Stimulated activated naive B cell treated with anti-CD40 and anti-IgM and Interleukin-4, amounts not matched to agents 10 μg/mL and 1 μg/mL and 100 μg/mL, for 72 hours (primary cell): ENCODE measurements around the gene STIP1.

ENCODE experiments used
- ATAC-seq, 2 donors: fragments of 150-1000 bp; cut with Tn5 transposase; replicated peaks; 2 replicates each; pipeline ENCODE4 v1.10.0; 2021; ENCODE audit warnings: moderate library complexity in 1 of 2
- DNase-seq: peaks from one replicate; pipeline ENCODE4 v3.0.0; 2021
- H3K27ac Mint-ChIP-seq: one replicate; pipeline ENCODE4 v1.8.0; 2022; ENCODE audit warnings: mild to moderate bottlenecking, mixed read lengths
- H3K27me3 Mint-ChIP-seq, 2 donors: one replicate each; pipeline ENCODE4 v1.8.0; 2022; ENCODE audit warnings: mixed read lengths in 2 of 2
- H3K36me3 Mint-ChIP-seq, 2 donors: one replicate each; pipeline ENCODE4 v1.8.0; 2022; ENCODE audit warnings: mixed read lengths in 2 of 2, mild to moderate bottlenecking in 1 of 2
- H3K4me1 Mint-ChIP-seq, 2 donors: one replicate each; pipeline ENCODE4 v1.8.0; 2022; ENCODE audit warnings: mixed read lengths in 2 of 2, mild to moderate bottlenecking in 1 of 2
- H3K4me3 Mint-ChIP-seq, 2 donors: one replicate each; pipeline ENCODE4 v1.8.0; 2022; ENCODE audit warnings: mild to moderate bottlenecking in 2 of 2, mixed read lengths in 2 of 2, moderate library complexity in 1 of 2
- H3K9me3 Mint-ChIP-seq, 2 donors: one replicate each; pipeline ENCODE4 v1.8.0; 2022; ENCODE audit warnings: mixed read lengths in 2 of 2, mild to moderate bottlenecking in 1 of 2

The STIP1 gene

GRCh38 chr11:64227405-64227956 lies 41.5 kb downstream of the STIP1 start:
- Mint-ChIP-seq H3K4me3 (peak overlapping the region; percentile 92 to 95), H3K27me3 (no peaks in the 10 kb centered on the region), H3K4me1 (peaks cover 43 to 77% of the 10 kb centered on the region in 2 donors), H3K36me3 (peaks cover 30 to 35% of the 10 kb centered on the region in 2 donors), H3K27ac (peak overlapping the region; percentile 95), H3K9me3 (no peaks in the 10 kb centered on the region)
- ATAC-seq (no peak), DNase-seq (no peak)

GRCh38 chr11:64229090-64229743 lies 43.2 kb downstream of the STIP1 start:
- Mint-ChIP-seq H3K9me3 (no peaks in the 10 kb centered on the region), H3K27me3 (no peaks in the 10 kb centered on the region), H3K27ac (peak overlapping the region; percentile 79), H3K36me3 (peaks cover 22 to 24% of the 10 kb centered on the region in 2 donors), H3K4me1 (peaks cover 45 to 84% of the 10 kb centered on the region in 2 donors), H3K4me3 (peak overlapping the region; percentile 58 to 97)
- ATAC-seq (no peak), DNase-seq (no peak)

- peaks cover 20 to 21% of the 10 kb centered on the region in 2 donors for H3K36me3 Mint-ChIP-seq
- peaks cover 43 to 79% of the 10 kb centered on the region in 2 donors for H3K4me1 Mint-ChIP-seq
- DNase-seq (no peak), ATAC-seq (no peak)
- no peaks in the 10 kb centered on the region for H3K27me3 Mint-ChIP-seq
- H3K4me3 Mint-ChIP-seq: peak overlapping the region; percentile 87 to 97
- no peaks in the 10 kb centered on the region for H3K9me3 Mint-ChIP-seq
- peak overlapping the region; percentile 97 for H3K27ac Mint-ChIP-seq
Measured at GRCh38 chr11:64229744-64230170, 43.8 kb downstream of the STIP1 start.

- H3K9me3 Mint-ChIP-seq: no peaks in the 10 kb centered on the region
- peaks cover 40 to 79% of the 10 kb centered on the region in 2 donors for H3K4me1 Mint-ChIP-seq
- peaks cover 20 to 21% of the 10 kb centered on the region in 2 donors for H3K36me3 Mint-ChIP-seq
- DNase-seq (peak; percentile 90), ATAC-seq (peak; percentile 38 to 50)
- peak within 1 kb of the TSS; percentile 87 to 97 for H3K4me3 Mint-ChIP-seq
- no peaks in the 10 kb centered on the region for H3K27me3 Mint-ChIP-seq
- H3K27ac Mint-ChIP-seq: peak within 1 kb of the TSS; percentile 97
Measured at GRCh38 chr11:64230171-64230984, 44.4 kb downstream of the STIP1 start, which contains the start of gene DNAJC4. Gene DNAJC4 (plus strand): TSS chr11:64230548. CDS start chr11:64230855, 307 bp downstream.

- no peaks in the 10 kb centered on the region for H3K9me3 Mint-ChIP-seq
- H3K27ac Mint-ChIP-seq: peak overlapping the region; percentile 97
- peaks cover 22 to 26% of the 10 kb centered on the region in 2 donors for H3K36me3 Mint-ChIP-seq
- no peaks in the 10 kb centered on the region for H3K27me3 Mint-ChIP-seq
- ATAC-seq (no peak), DNase-seq (no peak)
- H3K4me1 Mint-ChIP-seq: peaks cover 42 to 81% of the 10 kb centered on the region in 2 donors
- H3K4me3 Mint-ChIP-seq: peak overlapping the region; percentile 87 to 97
Measured at GRCh38 chr11:64230985-64231365, 45.0 kb downstream of the STIP1 start.

- ATAC-seq (no peak), DNase-seq (no peak)
- Mint-ChIP-seq H3K4me1 (peaks cover 42 to 85% of the 10 kb centered on the region in 2 donors), H3K36me3 (peaks cover 22 to 26% of the 10 kb centered on the region in 2 donors), H3K27ac (no peak overlapping the region), H3K4me3 (peak overlapping the region; percentile 87 to 97), H3K9me3 (no peaks in the 10 kb centered on the region), H3K27me3 (no peaks in the 10 kb centered on the region)
Measured at GRCh38 chr11:64231546-64231945, 45.6 kb downstream of the STIP1 start.

GRCh38 chr11:64232182-64232966 lies 46.4 kb downstream of the STIP1 start:
- Mint-ChIP-seq H3K4me3 (peak overlapping the region; percentile 87 to 97), H3K9me3 (no peaks in the 10 kb centered on the region), H3K27me3 (no peaks in the 10 kb centered on the region), H3K4me1 (peaks cover 38 to 87% of the 10 kb centered on the region in 2 donors), H3K36me3 (peaks cover 23 to 33% of the 10 kb centered on the region in 2 donors), H3K27ac (peak overlapping the region; percentile 82)
- DNase-seq: no peak
- ATAC-seq: no peak

GRCh38 chr11:64232967-64233315 lies 47.0 kb downstream of the STIP1 start:
- Mint-ChIP-seq H3K4me1 (peaks cover 41 to 87% of the 10 kb centered on the region in 2 donors), H3K36me3 (peaks cover 22 to 39% of the 10 kb centered on the region in 2 donors), H3K4me3 (peak overlapping the region; percentile 73 to 83), H3K27me3 (no peaks in the 10 kb centered on the region), H3K9me3 (no peaks in the 10 kb centered on the region), H3K27ac (no peak overlapping the region)
- DNase-seq (no peak), ATAC-seq (no peak)

GRCh38 chr11:64233913-64234586 lies 48.1 kb downstream of the STIP1 start, which contains the start of gene VEGFB:
Gene VEGFB (plus strand): TSS chr11:64234584. CDS start chr11:64234834, 250 bp downstream.
- peaks cover 26 to 47% of the 10 kb centered on the region in 2 donors for H3K36me3 Mint-ChIP-seq
- DNase-seq (peak; percentile 63), ATAC-seq (peak; percentile 55 to 62)
- peak within 1 kb of the TSS; percentile 94 to 95 for H3K4me3 Mint-ChIP-seq
- H3K27ac Mint-ChIP-seq: peak within 1 kb of the TSS; percentile 92
- no peaks in the 10 kb centered on the region for H3K9me3 Mint-ChIP-seq
- H3K4me1 Mint-ChIP-seq: peaks cover 51 to 88% of the 10 kb centered on the region in 2 donors
- H3K27me3 Mint-ChIP-seq: no peaks in the 10 kb centered on the region

- DNase-seq (no peak), ATAC-seq (peak; percentile 45 to 46)
- H3K9me3 Mint-ChIP-seq: no peaks in the 10 kb centered on the region
- peak overlapping the region; percentile 94 to 95 for H3K4me3 Mint-ChIP-seq
- H3K4me1 Mint-ChIP-seq: peaks cover 47 to 88% of the 10 kb centered on the region in 2 donors
- H3K27me3 Mint-ChIP-seq: no peaks in the 10 kb centered on the region
- peak overlapping the region; percentile 92 for H3K27ac Mint-ChIP-seq
- H3K36me3 Mint-ChIP-seq: peaks cover 27 to 45% of the 10 kb centered on the region in 2 donors
Measured at GRCh38 chr11:64234647-64235379, 48.8 kb downstream of the STIP1 start.

GRCh38 chr11:64235437-64236161 lies 49.6 kb downstream of the STIP1 start:
- Mint-ChIP-seq H3K4me3 (peak overlapping the region; percentile 94 to 95), H3K27ac (peak overlapping the region; percentile 92), H3K27me3 (no peaks in the 10 kb centered on the region), H3K4me1 (peaks cover 49 to 89% of the 10 kb centered on the region in 2 donors), H3K36me3 (peaks cover 32 to 45% of the 10 kb centered on the region in 2 donors), H3K9me3 (no peaks in the 10 kb centered on the region)
- no peak for ATAC-seq
- no peak for DNase-seq

- ATAC-seq (no peak), DNase-seq (no peak)
- Mint-ChIP-seq H3K4me1 (peaks cover 40 to 81% of the 10 kb centered on the region in 2 donors), H3K27ac (peak overlapping the region; percentile 87), H3K36me3 (peaks cover 34 to 48% of the 10 kb centered on the region in 2 donors), H3K4me3 (peak overlapping the region in 1 of 2 donors; percentile 37), H3K9me3 (no peaks in the 10 kb centered on the region), H3K27me3 (no peaks in the 10 kb centered on the region)
Measured at GRCh38 chr11:64237484-64237951, 51.5 kb downstream of the STIP1 start.
